MM.1S (cell line): ENCODE measurements around the gene KIF25.

ENCODE experiments used
- EZH2 ChIP-seq: fragments of 300-600 bp; sonication (generic); optimal IDR thresholded peaks from 2 replicates; pipeline ENCODE3; 2017; ENCODE audit warnings: low read depth, mild to moderate bottlenecking, antibody characterized with exemption, low read length, mixed read lengths
- TF ChIP-seq, protein P1 (sequence below): fragments of 300-600 bp; sonication (generic); IDR thresholded peaks from 2 replicates; pipeline ENCODE4 v1.5.1; 2016; ENCODE audit warnings: antibody characterized with exemption, low read length, mixed read lengths

DNA sequence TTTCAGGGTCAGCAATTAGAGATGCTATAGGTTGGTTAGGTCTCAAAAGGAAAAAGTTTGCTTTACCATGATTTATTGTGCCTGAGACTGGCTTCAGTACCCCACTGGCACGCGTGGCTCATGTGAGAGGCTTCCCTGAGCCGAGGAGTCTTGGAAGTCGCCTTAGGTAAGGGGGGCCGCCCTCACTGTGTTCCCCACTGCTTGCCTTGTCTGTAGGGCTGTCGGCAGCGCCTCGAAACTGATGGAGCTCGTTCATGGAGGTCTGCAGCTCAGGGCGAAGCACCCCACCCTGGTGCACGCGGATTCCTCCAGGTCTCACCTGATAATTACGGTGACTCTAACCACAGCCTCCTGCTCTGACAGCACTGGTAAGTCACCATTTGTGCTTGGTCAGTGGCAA lies 42.4 kb downstream of the KIF25 start:
- TF ChIP-seq, protein P1, sequence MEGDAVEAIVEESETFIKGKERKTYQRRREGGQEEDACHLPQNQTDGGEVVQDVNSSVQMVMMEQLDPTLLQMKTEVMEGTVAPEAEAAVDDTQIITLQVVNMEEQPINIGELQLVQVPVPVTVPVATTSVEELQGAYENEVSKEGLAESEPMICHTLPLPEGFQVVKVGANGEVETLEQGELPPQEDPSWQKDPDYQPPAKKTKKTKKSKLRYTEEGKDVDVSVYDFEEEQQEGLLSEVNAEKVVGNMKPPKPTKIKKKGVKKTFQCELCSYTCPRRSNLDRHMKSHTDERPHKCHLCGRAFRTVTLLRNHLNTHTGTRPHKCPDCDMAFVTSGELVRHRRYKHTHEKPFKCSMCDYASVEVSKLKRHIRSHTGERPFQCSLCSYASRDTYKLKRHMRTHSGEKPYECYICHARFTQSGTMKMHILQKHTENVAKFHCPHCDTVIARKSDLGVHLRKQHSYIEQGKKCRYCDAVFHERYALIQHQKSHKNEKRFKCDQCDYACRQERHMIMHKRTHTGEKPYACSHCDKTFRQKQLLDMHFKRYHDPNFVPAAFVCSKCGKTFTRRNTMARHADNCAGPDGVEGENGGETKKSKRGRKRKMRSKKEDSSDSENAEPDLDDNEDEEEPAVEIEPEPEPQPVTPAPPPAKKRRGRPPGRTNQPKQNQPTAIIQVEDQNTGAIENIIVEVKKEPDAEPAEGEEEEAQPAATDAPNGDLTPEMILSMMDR, result no peak
- TF ChIP-seq EZH2, result no peak
